Vagina (tissue), 2 donors: ENCODE measurements around the gene KL.

Experiments
- CTCF ChIP-seq, 3 experiments: fragments of 450-650 bp in 2 of 3; fragments of 200-600 bp in 1 of 3; sonication (generic) in 1 of 3; IDR thresholded peaks; one replicate each; pipeline ENCODE4 v1.5.1; 2017 to 2019; ENCODE audit warnings: antibody characterized with exemption in 3 of 3, mild to moderate bottlenecking in 2 of 3, moderate library complexity in 2 of 3
- POLR2A ChIP-seq, 2 donors: fragments of 450-650 bp; IDR thresholded peaks; one replicate each; pipeline ENCODE4 v1.6.1; 2017; ENCODE audit warnings: antibody characterized with exemption in 2 of 2, mild to moderate bottlenecking in 2 of 2, moderate library complexity in 2 of 2

GRCh38 chr13:33006134-33006533, 10.1 kb upstream of the KL start:
- no peak for TF ChIP-seq CTCF (IDR thresholded peaks at IDR 0.05)
- no peak for TF ChIP-seq POLR2A (IDR thresholded peaks at IDR 0.05)
